B cell (primary cell): ENCODE data around the gene DIRAS1. TPM values are rescaled to one million over a fixed set of nuclear protein-coding genes. Genes with fewer than 3 reads are reported as not detected.

Experiments used
- ATAC-seq: fragments of 200-7000 bp; cut with Tn5 transposase; one replicate; pipeline ENCODE4 v1.10.0; 2021; ENCODE audit warnings: low read depth, mild to moderate bottlenecking, moderate number of reproducible peaks, moderate library complexity
- CTCF ChIA-PET: fragments of 350-600 bp; sonication (Branson Sonifier 250); formaldehyde crosslinking; loops from one replicate; lab custom pipeline; 2021; ENCODE audit warnings: antibody characterized with exemption, inconsistent platforms; lab: Charles Lee
- POLR2A ChIA-PET: fragments of 350-600 bp; sonication (Branson Sonifier 250); formaldehyde crosslinking; loops from one replicate; lab custom pipeline; 2021; ENCODE audit warnings: antibody characterized with exemption; lab: Charles Lee
- DNase-seq: peaks from one replicate; pipeline ENCODE4 v3.0.0; 2013
- H2AFZ ChIP-seq: 2 replicates; pipeline ENCODE4 v1.6.1; 2012; ENCODE audit warnings: mild to moderate bottlenecking, low read depth, low read length; ENCODE audit not compliant: insufficient read depth, poor library complexity, severe bottlenecking
- H3K27ac ChIP-seq, 2 donors: 1 replicate in 1 of 2; 2 replicates in 1 of 2; pipeline ENCODE4 v1.5.1; 2012 to 2013; ENCODE audit warnings: low read length in 2 of 2, mild to moderate bottlenecking in 2 of 2, moderate library complexity in 1 of 2
- H3K27me3 ChIP-seq, 4 experiments: fragments of 200-600 bp in 1 of 4; sonication (generic) in 1 of 4; replicated peaks in 1 of 4; 1 replicate in 2 of 4; 2 replicates in 2 of 4; pipeline versions ENCODE4 v1.6.1 to v1.7.0; 2013 to 2016; ENCODE audit warnings: low read length in 3 of 4, mild to moderate bottlenecking in 2 of 4, mixed read lengths in 1 of 4, moderate library complexity in 1 of 4; ENCODE audit not compliant: insufficient read depth in 4 of 4, control insufficient read depth in 3 of 4; ENCODE audit errors: control extremely low read depth in 1 of 4
- H3K36me3 ChIP-seq, 2 experiments: replicated peaks in 1 of 2; 1 replicate in 1 of 2; 2 replicates in 1 of 2; pipeline versions ENCODE4 v1.6.1 to v1.7.1; 2013; ENCODE audit warnings: low read length in 1 of 2; ENCODE audit not compliant: insufficient read depth in 2 of 2, control insufficient read depth in 1 of 2; ENCODE audit errors: control extremely low read depth in 1 of 2, extremely low read depth in 1 of 2
- H3K4me1 ChIP-seq, 2 donors: fragments of 200-600 bp in 1 of 2; sonication (generic) in 1 of 2; 1 replicate in 1 of 2; 2 replicates in 1 of 2; pipeline versions ENCODE4 v1.5.1 to v1.6.1; 2013 to 2017; ENCODE audit warnings: low read length in 2 of 2; ENCODE audit not compliant: control insufficient read depth in 2 of 2, insufficient read depth in 2 of 2
- H3K4me2 ChIP-seq: replicated peaks from 2 replicates; pipeline ENCODE3; 2012; ENCODE audit warnings: mild to moderate bottlenecking, low read depth, low read length; ENCODE audit not compliant: poor library complexity, severe bottlenecking
- H3K4me3 ChIP-seq, 5 experiments: fragments of 200-600 bp in 1 of 5; sonication (generic) in 1 of 5; 1 replicate in 3 of 5; 2 replicates in 2 of 5; pipeline versions ENCODE4 v1.5.1 to v1.7.0; 2011 to 2016; ENCODE audit warnings: low read length in 4 of 5, mild to moderate bottlenecking in 4 of 5, low read depth in 2 of 5, control low read depth in 1 of 5, moderate library complexity in 1 of 5; ENCODE audit not compliant: insufficient read depth in 1 of 5; ENCODE audit errors: control extremely low read depth in 1 of 5, extremely low read depth in 1 of 5
- H3K79me2 ChIP-seq: fragments of 200-600 bp; sonication (generic); one replicate; pipeline ENCODE4 v1.6.0; 2016; ENCODE audit warnings: low read length; ENCODE audit not compliant: control insufficient read depth, insufficient read depth
- H3K9ac ChIP-seq: fragments of 200-600 bp; sonication (generic); 2 replicates; pipeline ENCODE4 v1.6.1; 2017; ENCODE audit warnings: mild to moderate bottlenecking, low read length, moderate library complexity
- H3K9me3 ChIP-seq, 3 donors: one replicate each; pipeline versions ENCODE4 v1.6.1 to v1.7.1; 2013; ENCODE audit warnings: low read length in 2 of 3; ENCODE audit not compliant: control insufficient read depth in 2 of 3, insufficient read depth in 1 of 3; ENCODE audit errors: control extremely low read depth in 1 of 3
- H4K20me1 ChIP-seq: 2 replicates; pipeline ENCODE4 v1.6.0; 2012; ENCODE audit warnings: mild to moderate bottlenecking, low read length; ENCODE audit not compliant: insufficient read depth, control insufficient read depth, poor library complexity, severe bottlenecking
- H3K27ac Mint-ChIP-seq: one replicate; pipeline ENCODE4 v1.8.0; 2021; ENCODE audit warnings: mixed read lengths
- H3K27me3 Mint-ChIP-seq: one replicate; pipeline ENCODE4 v1.8.0; 2021; ENCODE audit warnings: mixed read lengths
- H3K4me1 Mint-ChIP-seq: one replicate; pipeline ENCODE4 v1.8.0; 2021; ENCODE audit warnings: mixed read lengths
- H3K4me3 Mint-ChIP-seq: one replicate; pipeline ENCODE4 v1.8.0; 2021; ENCODE audit warnings: mixed read lengths
- H3K9me3 Mint-ChIP-seq: one replicate; pipeline ENCODE4 v1.8.0; 2022; ENCODE audit warnings: mixed read lengths; ENCODE audit not compliant: insufficient read depth
- CTCF ChIP-seq: fragments of 200-600 bp; IDR thresholded peaks from one replicate; pipeline ENCODE4 v1.8.0; 2022; ENCODE audit warnings: antibody characterized with exemption, mild to moderate bottlenecking
- EZH2 ChIP-seq: IDR thresholded peaks from 2 replicates; pipeline ENCODE4 v1.6.1; 2012; ENCODE audit warnings: borderline replicate concordance, low read depth, mild to moderate bottlenecking, moderate library complexity, low read length; ENCODE audit not compliant: insufficient read depth, poor library complexity, severe bottlenecking
- WGBS: methylation state at CpG from one replicate; pipeline ENCODE4 v1.1.5; 2013; ENCODE audit warnings: missing lambda C conversion rate; ENCODE audit not compliant: insufficient coverage; 5-methylcytosine and 5-hydroxymethylcytosine counted together
- intact Hi-C: fragments of 100-400 bp; cut with micrococcal nuclease; formaldehyde crosslinking; loops from one replicate; pipeline ENCODE4 v1.10.0; 2022
- polyA plus RNA-seq: library from polyadenylated mRNA; depleted of rRNA; stranded (reverse); fragments of >200 nt; gene quantifications from 2 replicates; pipeline ENCODE4 v1.2.3, GENCODE V29; 2012
- total RNA-seq, 2 donors: library from RNA; stranded (reverse); fragments of 120-200 nt in 1 of 2; gene quantifications; 1 replicate in 1 of 2; 2 replicates in 1 of 2; pipeline versions ENCODE4 v1.2.3 to v1.2.4, GENCODE V29; 2013 to 2022

The DIRAS1 gene
- total and polyA plus RNA-seq, 2 donors (not counting 1 experiment from before 2014, with no cell fraction given), result 5.2 to 23.7 TPM

- Histone ChIP-seq H4K20me1 (no peaks in the 10 kb centered on the region), H3K4me2 (no peak overlapping the region), H3K36me3 (peaks cover 3 to 45% of the 10 kb centered on the region in 2 experiments), H3K9ac (no peak overlapping the region), H3K27ac (no peak overlapping the region), H3K4me3 (no peak overlapping the region), H2AFZ (no peak overlapping the region), H3K27me3 (no peaks in the 10 kb centered on the region), H3K79me2 (no peaks in the 10 kb centered on the region), H3K4me1 (no peaks in the 10 kb centered on the region), H3K9me3 (no peaks in the 10 kb centered on the region)
- ChIA-PET CTCF (interaction anchor here (1.9 kb wide), 1 partner anchor 110 kb away, joined by 7 read pairs; no protein-coding TSS in a partner anchor), POLR2A (no interaction called here)
- DNase-seq, result no peak
- Mint-ChIP-seq H3K27ac (no peak overlapping the region), H3K9me3 (no peaks in the 10 kb centered on the region), H3K4me3 (no peak overlapping the region), H3K27me3 (no peaks in the 10 kb centered on the region), H3K4me1 (no peaks in the 10 kb centered on the region)
- WGBS, result 81% methylated on average over 17 of the region's 17 CpGs
- ATAC-seq, result no peak
- intact Hi-C loops, result no loop called here
- TF ChIP-seq EZH2 (no peak), CTCF (no peak)
Measured at GRCh38 chr19:2758601-2759313, 37.6 kb upstream of the DIRAS1 start.
